Measurements from ENCODE around the gene ACTL10. TPM values are rescaled to one million over a fixed set of nuclear protein-coding genes. Genes with fewer than 3 reads are reported as not detected.

ACTL10 gene
- total RNA-seq, 1 donor from 2014 or later: 1.3 TPM

DNA sequence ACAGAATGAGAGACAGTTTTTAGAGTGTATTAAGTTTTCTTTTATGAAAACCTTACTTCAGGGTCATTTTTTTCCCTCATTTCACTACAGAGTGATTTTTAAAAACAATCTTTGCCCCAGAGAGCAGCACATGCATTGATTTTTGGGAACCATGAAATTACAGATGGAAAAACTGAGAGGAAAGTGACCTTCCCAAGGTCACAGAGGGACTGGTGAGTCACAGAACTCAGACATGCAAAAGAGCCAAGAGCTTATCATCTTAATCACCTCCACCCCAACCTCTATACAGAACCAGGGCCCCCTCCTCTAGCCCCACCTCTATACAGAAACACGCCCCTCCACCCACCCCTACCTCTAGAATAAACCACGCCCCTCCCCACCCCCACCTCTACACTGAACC is 42.7 kb downstream of the ACTL10 start:
- ATAC-seq (no peak), DNase-seq (no peak)
- intact Hi-C loops (cut with DNase I): no loop called here
- Histone ChIP-seq H3K9me3 (no peaks in the 10 kb centered on the region), H3K4me1 (no peaks in the 10 kb centered on the region), H3K36me3 (peaks cover 59% of the 10 kb centered on the region), H3K27ac (no peak overlapping the region), H3K27me3 (no peaks in the 10 kb centered on the region), H3K4me3 (no peak overlapping the region)
- TF ChIP-seq, protein P1, sequence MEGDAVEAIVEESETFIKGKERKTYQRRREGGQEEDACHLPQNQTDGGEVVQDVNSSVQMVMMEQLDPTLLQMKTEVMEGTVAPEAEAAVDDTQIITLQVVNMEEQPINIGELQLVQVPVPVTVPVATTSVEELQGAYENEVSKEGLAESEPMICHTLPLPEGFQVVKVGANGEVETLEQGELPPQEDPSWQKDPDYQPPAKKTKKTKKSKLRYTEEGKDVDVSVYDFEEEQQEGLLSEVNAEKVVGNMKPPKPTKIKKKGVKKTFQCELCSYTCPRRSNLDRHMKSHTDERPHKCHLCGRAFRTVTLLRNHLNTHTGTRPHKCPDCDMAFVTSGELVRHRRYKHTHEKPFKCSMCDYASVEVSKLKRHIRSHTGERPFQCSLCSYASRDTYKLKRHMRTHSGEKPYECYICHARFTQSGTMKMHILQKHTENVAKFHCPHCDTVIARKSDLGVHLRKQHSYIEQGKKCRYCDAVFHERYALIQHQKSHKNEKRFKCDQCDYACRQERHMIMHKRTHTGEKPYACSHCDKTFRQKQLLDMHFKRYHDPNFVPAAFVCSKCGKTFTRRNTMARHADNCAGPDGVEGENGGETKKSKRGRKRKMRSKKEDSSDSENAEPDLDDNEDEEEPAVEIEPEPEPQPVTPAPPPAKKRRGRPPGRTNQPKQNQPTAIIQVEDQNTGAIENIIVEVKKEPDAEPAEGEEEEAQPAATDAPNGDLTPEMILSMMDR (IDR thresholded peaks at IDR 0.05): no peak

DNA sequence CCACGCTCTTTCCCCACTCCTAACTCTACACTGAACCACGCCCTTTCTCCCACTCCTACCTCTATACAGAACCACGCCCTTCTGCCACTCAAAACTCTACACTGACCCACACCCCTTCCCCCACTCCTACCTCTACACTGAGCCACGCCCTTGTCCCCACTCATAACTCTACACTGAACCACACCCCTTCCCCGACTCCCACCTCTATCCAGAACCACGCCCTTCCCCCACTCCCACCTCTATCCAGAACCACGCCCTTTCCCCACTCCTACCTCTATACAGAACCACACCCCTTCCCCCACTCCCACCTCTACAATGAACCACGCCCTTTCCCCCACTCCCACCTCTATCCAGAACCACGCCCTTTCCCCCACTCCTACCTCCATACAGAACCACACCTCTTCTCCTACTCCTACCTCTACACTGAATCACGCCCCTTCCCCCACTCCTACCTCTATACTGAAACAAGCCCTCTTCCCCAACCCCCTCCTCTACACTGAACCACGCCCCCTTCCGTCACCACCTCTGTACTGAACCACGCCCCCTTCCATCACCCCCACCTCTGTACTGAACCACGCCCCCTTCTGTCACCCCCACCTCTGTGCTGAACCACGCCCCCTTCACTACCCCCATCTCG is 43.3 kb downstream of the ACTL10 start:
- Histone ChIP-seq H3K27ac (no peak overlapping the region), H3K4me1 (no peaks in the 10 kb centered on the region), H3K9me3 (no peaks in the 10 kb centered on the region), H3K36me3 (peaks cover 65% of the 10 kb centered on the region), H3K4me3 (no peak overlapping the region), H3K27me3 (no peaks in the 10 kb centered on the region)
- TF ChIP-seq, protein P1 (IDR thresholded peaks at IDR 0.05): no peak
- ATAC-seq (peak; percentile 72), DNase-seq (no peak)
- intact Hi-C loops (cut with DNase I): no loop called here

DNA sequence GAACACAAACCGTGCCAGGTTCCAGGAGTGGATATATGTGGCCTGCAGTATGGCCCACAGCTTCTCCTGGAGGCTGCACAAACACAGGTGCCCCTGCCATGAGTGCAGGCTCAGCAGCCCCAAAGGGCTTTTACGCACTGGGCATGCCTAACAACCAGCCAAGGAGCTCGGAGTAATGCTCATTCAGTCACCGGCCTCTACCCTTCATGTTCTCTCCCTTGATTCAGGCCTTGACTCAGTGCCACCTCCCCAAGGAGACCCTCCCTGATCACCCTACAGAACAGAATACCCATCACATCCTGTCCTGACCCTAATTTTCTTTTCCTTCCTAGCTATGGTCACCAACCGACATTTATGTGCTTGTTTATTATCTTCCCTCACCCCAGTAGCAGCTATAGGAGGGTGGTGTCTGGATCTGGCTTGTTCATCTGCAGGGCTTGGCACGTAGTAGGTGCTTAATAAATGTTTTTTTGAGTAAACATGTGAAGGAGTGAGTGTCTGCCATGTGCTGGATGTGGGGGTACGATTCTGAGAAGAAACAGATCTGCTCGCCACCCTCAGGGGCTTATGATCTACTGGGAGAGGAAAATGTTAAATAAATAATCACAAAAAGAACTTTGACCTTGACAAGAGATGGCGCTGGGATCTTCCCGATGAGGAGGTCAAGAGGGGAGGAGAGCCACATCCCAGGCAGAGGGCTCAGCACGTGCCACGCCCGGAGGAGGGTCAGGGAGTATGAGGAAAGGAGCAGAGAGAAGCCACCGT is 44.1 kb downstream of the ACTL10 start:
- Histone ChIP-seq H3K27me3 (no peaks in the 10 kb centered on the region), H3K4me1 (no peaks in the 10 kb centered on the region), H3K9me3 (no peaks in the 10 kb centered on the region), H3K36me3 (peaks cover 69% of the 10 kb centered on the region), H3K27ac (no peak overlapping the region), H3K4me3 (no peak overlapping the region)
- ATAC-seq (no peak), DNase-seq (no peak)
- intact Hi-C loops (cut with DNase I): no loop called here
- TF ChIP-seq, protein P1 (IDR thresholded peaks at IDR 0.05): no peak

DNA sequence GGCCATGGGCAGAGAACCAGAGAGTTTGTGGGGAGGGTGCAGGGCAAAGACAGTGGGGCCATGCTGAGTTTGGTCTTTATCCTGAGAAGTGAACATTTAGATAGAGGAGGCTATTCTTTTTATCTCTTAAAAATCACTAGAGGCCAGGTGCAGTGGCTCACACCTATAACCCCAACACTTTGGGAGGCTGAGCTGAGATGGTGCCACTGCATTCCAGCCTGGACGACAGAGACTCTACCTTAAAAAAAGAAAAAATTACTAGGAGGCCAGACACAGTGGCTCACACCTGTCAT is 44.6 kb downstream of the ACTL10 start:
- TF ChIP-seq, protein P1 (IDR thresholded peaks at IDR 0.05): no peak
- H3K27me3 ChIP-seq: no peaks in the 10 kb centered on the region
- peaks cover 64% of the 10 kb centered on the region for H3K36me3 ChIP-seq
- no peak for ATAC-seq
- no peak overlapping the region for H3K27ac ChIP-seq
- H3K4me3 ChIP-seq: no peak overlapping the region
- no peaks in the 10 kb centered on the region for H3K9me3 ChIP-seq
- intact Hi-C loops (cut with DNase I): no loop called here
- no peak for DNase-seq
- no peaks in the 10 kb centered on the region for H3K4me1 ChIP-seq

DNA sequence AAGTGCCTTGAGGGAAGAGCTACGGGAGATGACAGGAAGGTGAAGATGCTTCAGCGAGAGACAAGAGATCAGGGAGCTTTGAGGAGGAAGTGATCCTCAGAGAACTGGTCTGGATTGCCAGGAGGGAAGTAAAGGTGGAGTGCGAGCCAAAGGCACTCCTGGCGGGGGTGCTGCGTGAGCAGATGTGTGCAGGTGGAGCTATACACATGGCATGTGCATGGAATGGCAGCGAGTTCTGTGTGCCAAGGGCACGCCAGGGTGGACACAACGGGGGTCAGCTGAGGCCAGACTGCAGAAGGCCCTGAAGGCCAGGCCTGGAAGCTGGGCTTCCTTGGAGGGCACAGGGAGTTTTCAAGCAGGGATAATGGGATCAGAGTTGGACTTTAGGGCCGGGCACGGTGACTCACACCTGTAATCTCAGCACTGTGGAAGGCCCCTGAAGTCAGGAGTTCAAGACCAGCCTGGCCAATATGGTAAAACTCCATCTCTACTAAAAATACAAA is 47.2 kb downstream of the ACTL10 start:
- TF ChIP-seq, protein P1 (IDR thresholded peaks at IDR 0.05): no peak
- intact Hi-C loops (cut with DNase I): no loop called here
- ATAC-seq: no peak
- H3K36me3 ChIP-seq: peaks cover 49% of the 10 kb centered on the region
- no peak for DNase-seq
- H3K27ac ChIP-seq: no peak overlapping the region
- no peak overlapping the region for H3K4me3 ChIP-seq
- H3K4me1 ChIP-seq: peaks cover 2% of the 10 kb centered on the region
- H3K9me3 ChIP-seq: no peaks in the 10 kb centered on the region
- H3K27me3 ChIP-seq: no peaks in the 10 kb centered on the region
